ENCODE measurements around the gene IL1RAP.

DNA sequence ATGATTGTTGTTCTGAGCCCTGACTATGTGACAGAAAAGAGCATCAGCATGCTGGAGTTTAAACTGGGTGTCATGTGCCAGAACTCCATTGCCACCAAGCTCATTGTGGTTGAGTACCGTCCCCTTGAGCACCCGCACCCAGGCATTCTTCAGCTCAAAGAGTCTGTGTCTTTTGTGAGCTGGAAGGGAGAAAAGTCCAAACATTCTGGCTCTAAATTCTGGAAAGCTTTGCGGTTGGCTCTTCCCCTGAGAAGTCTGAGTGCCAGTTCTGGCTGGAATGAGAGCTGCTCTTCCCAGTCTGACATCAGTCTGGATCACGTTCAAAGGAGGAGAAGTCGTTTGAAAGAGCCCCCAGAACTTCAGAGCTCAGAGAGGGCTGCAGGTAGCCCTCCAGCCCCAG lies 142.0 kb downstream of the IL1RAP start:
- TF ChIP-seq, protein P1, sequence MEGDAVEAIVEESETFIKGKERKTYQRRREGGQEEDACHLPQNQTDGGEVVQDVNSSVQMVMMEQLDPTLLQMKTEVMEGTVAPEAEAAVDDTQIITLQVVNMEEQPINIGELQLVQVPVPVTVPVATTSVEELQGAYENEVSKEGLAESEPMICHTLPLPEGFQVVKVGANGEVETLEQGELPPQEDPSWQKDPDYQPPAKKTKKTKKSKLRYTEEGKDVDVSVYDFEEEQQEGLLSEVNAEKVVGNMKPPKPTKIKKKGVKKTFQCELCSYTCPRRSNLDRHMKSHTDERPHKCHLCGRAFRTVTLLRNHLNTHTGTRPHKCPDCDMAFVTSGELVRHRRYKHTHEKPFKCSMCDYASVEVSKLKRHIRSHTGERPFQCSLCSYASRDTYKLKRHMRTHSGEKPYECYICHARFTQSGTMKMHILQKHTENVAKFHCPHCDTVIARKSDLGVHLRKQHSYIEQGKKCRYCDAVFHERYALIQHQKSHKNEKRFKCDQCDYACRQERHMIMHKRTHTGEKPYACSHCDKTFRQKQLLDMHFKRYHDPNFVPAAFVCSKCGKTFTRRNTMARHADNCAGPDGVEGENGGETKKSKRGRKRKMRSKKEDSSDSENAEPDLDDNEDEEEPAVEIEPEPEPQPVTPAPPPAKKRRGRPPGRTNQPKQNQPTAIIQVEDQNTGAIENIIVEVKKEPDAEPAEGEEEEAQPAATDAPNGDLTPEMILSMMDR (IDR thresholded peaks at IDR 0.05) = no peak
- no peak for TF ChIP-seq POLR2A (IDR thresholded peaks at IDR 0.05)
